Ishikawa (cell line): ENCODE results near the gene FOXR1.

Experiments
- YY1 ChIP-seq: IDR thresholded peaks from 2 replicates; pipeline ENCODE4 v1.6.1; 2012; ENCODE audit warnings: low read depth
- TF ChIP-seq, protein P1 (sequence below): IDR thresholded peaks from 2 replicates; pipeline ENCODE4 v1.6.1; 2012; ENCODE audit warnings: low read depth, mild to moderate bottlenecking

DNA sequence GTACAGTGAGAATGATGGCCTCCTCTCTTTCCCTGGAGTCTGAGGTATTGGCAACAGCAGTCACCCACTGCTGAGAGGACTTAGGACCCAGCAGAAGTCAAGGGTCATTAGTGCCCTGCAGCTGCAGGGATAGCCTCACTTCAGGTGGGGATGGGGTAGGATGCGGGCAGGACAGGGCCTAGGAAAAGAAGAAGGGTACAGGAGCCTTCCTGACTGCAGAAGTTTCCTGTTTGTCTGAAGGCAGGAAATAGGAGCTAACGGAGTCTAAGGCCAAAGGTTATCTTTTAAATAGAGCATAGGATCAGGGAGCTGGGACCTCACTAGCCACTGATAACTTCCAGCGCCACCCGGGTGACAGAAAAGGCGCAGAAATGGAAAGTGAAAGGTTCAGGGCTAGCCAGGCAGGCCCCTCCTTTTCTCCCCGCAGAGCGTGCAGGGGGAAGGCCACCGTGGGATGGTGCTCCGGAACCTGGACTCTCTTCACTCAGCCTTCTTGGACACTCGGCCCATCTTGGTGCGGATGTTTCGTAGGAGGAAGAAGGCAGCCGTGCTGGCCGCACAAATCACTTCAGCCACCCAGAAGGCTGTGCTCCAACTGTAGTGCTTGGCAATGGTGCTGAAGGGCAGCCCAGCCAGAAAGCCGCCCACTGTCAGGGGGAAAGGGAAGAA lies 53.0 kb downstream of the FOXR1 start:
- TF ChIP-seq, protein P1, sequence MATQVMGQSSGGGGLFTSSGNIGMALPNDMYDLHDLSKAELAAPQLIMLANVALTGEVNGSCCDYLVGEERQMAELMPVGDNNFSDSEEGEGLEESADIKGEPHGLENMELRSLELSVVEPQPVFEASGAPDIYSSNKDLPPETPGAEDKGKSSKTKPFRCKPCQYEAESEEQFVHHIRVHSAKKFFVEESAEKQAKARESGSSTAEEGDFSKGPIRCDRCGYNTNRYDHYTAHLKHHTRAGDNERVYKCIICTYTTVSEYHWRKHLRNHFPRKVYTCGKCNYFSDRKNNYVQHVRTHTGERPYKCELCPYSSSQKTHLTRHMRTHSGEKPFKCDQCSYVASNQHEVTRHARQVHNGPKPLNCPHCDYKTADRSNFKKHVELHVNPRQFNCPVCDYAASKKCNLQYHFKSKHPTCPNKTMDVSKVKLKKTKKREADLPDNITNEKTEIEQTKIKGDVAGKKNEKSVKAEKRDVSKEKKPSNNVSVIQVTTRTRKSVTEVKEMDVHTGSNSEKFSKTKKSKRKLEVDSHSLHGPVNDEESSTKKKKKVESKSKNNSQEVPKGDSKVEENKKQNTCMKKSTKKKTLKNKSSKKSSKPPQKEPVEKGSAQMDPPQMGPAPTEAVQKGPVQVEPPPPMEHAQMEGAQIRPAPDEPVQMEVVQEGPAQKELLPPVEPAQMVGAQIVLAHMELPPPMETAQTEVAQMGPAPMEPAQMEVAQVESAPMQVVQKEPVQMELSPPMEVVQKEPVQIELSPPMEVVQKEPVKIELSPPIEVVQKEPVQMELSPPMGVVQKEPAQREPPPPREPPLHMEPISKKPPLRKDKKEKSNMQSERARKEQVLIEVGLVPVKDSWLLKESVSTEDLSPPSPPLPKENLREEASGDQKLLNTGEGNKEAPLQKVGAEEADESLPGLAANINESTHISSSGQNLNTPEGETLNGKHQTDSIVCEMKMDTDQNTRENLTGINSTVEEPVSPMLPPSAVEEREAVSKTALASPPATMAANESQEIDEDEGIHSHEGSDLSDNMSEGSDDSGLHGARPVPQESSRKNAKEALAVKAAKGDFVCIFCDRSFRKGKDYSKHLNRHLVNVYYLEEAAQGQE = no peak
- no peak for TF ChIP-seq YY1
